Liver (tissue), 3 donors: ENCODE data around the gene ADGRG1.

Experiments
- CTCF ChIP-seq: fragments of 150-350 bp; IDR thresholded peaks from 2 replicates; pipeline ENCODE4 v1.5.1; 2017; ENCODE audit warnings: improper control_type of control experiment, low read depth, low read length; ENCODE audit not compliant: missing input control
- HNF4A ChIP-seq, 2 donors: conservative IDR thresholded peaks; 2 replicates each; pipeline ENCODE4 v1.6.1; 2016; ENCODE audit warnings: antibody characterized with exemption in 2 of 2, mild to moderate bottlenecking in 2 of 2
- NR2F2 ChIP-seq: IDR thresholded peaks from 2 replicates; pipeline ENCODE4 v1.6.1; 2016; ENCODE audit warnings: antibody characterized with exemption
- RAD21 ChIP-seq, 2 donors: IDR thresholded peaks; 2 replicates each; pipeline ENCODE4 v1.6.1; 2016; ENCODE audit warnings: antibody characterized with exemption in 2 of 2, mild to moderate bottlenecking in 2 of 2
- REST ChIP-seq: IDR thresholded peaks from 2 replicates; pipeline ENCODE4 v1.6.1; 2016; ENCODE audit warnings: antibody characterized with exemption, mild to moderate bottlenecking
- RXRA ChIP-seq, 2 donors: IDR thresholded peaks; 2 replicates each; pipeline ENCODE4 v1.6.1; 2017 to 2018; ENCODE audit warnings: antibody characterized with exemption in 2 of 2, mild to moderate bottlenecking in 1 of 2
- SP1 ChIP-seq: IDR thresholded peaks from 2 replicates; pipeline ENCODE4 v1.6.1; 2018; ENCODE audit warnings: antibody characterized with exemption, mild to moderate bottlenecking
- TAF1 ChIP-seq: conservative IDR thresholded peaks from 2 replicates; pipeline ENCODE4 v1.6.1; 2016; ENCODE audit warnings: antibody characterized with exemption, mild to moderate bottlenecking
- donor health status: healthy.
- donor health status: healthy.

GRCh38 chr16:57681950-57682728 is 53.7 kb downstream of the ADGRG1 start:
- TF ChIP-seq RAD21 (IDR thresholded peaks at IDR 0.05) = no peak
- TF ChIP-seq SP1 = no peak
- TF ChIP-seq TAF1 = no peak
- no peak for TF ChIP-seq CTCF
- no peak for TF ChIP-seq REST
- no peak for TF ChIP-seq NR2F2
- no peak for TF ChIP-seq RXRA (IDR thresholded peaks at IDR 0.05)
- TF ChIP-seq HNF4A (conservative IDR thresholded peaks at IDR 0.05) = no peak
